Measurements from ENCODE around the gene TRIM25. TPM values are rescaled to one million over a fixed set of nuclear protein-coding genes. Genes with fewer than 3 reads are reported as not detected.

TRIM25 gene
- total RNA-seq, 1 experiment from 2014 or later = 32.5 TPM

- Mint-ChIP-seq H3K27me3 (ENCODE audit: low read depth) (no peaks in the 10 kb centered on the region), H3K4me1 (peaks cover 17 to 31% of the 10 kb centered on the region in 2 experiments), H3K27ac (peak overlapping the region in 1 of 3 experiments; percentile 79; a peak in 2 of 7 replicates), H3K4me3 (no peak overlapping the region), H3K36me3 (ENCODE audit: insufficient read depth in 1 of 3, low read depth in 3 of 3) (peaks cover 23 to 78% (median 31%) of the 10 kb centered on the region in 3 experiments; a peak in 5 of 7 replicates), H3K9me3 (no peaks in the 10 kb centered on the region)
- H3K9ac ChIP-seq (ENCODE audit: extremely low read depth, insufficient read length, low read length) = no peak overlapping the region
- no peak overlapping the region for H3K4ac ChIP-seq (ENCODE audit: low read depth, low read length)
- no peak overlapping the region for H2AFZ ChIP-seq (ENCODE audit: low read length)
- no peak for DNase-seq
- H2BK120ac ChIP-seq (ENCODE audit: low read depth, low read length, poor library complexity, severe bottlenecking) = no peak overlapping the region
- H4K8ac ChIP-seq (replicated peaks; ENCODE audit: insufficient read length, low read depth, low read length) = no peak overlapping the region
- H2BK15ac ChIP-seq (ENCODE audit: low read depth, low read length) = no peak overlapping the region
- TF ChIP-seq CTCF (conservative IDR thresholded peaks at IDR 0.05) = no peak
- H3K23me2 ChIP-seq (ENCODE audit: insufficient read length, low read depth, low read length, poor library complexity, severe bottlenecking) = no peaks in the 10 kb centered on the region
- no peak overlapping the region for H4K91ac ChIP-seq (ENCODE audit: insufficient read length, low read depth, low read length)
- H3K14ac ChIP-seq (ENCODE audit: insufficient read depth, low read length) = no peak overlapping the region
- no peak overlapping the region for H4K5ac ChIP-seq (ENCODE audit: insufficient read length, low read depth, low read length)
- H3K79me2 ChIP-seq (ENCODE audit: insufficient read depth, low read length) = no peaks in the 10 kb centered on the region
- H3T11ph ChIP-seq (ENCODE audit: low read length) = no peak overlapping the region
- H3K27me3 ChIP-seq (ENCODE audit: insufficient read depth, low read length) = no peaks in the 10 kb centered on the region; the same call in 1 of the 2 replicates
- no peak overlapping the region for H3K27ac ChIP-seq (ENCODE audit: insufficient read length, low read depth, low read length)
- H2BK20ac ChIP-seq (ENCODE audit: low read depth, low read length, poor library complexity, severe bottlenecking) = no peak overlapping the region
- H3K4me2 ChIP-seq (ENCODE audit: insufficient read depth, insufficient read length, low read length) = no peak overlapping the region
- H2BK12ac ChIP-seq (ENCODE audit: insufficient read length, low read depth, low read length) = no peak overlapping the region
- H2AK5ac ChIP-seq (ENCODE audit: insufficient read length, low read length) = no peak overlapping the region
- no peaks in the 10 kb centered on the region for H3K79me1 ChIP-seq (ENCODE audit: insufficient read depth, low read depth, low read length, poor library complexity, severe bottlenecking)
- H3K9me3 ChIP-seq (ENCODE audit: control insufficient read depth, low read depth, low read length) = no peaks in the 10 kb centered on the region
- H3K4me1 ChIP-seq (ENCODE audit: insufficient read depth, low read length) = no peaks in the 10 kb centered on the region
- no peak overlapping the region for H2BK5ac ChIP-seq (ENCODE audit: insufficient read length, low read length)
- WGBS (ENCODE audit: extremely low coverage, insufficient read length, low lambda C conversion rate) = no CpG with 5 or more reads among the region's 14 CpGs
- no peaks in the 10 kb centered on the region for H4K20me1 ChIP-seq (ENCODE audit: control insufficient read depth, insufficient read depth, insufficient read length)
- H3K18ac ChIP-seq (ENCODE audit: insufficient read length, low read depth, low read length) = no peak overlapping the region
- no peak overlapping the region for H3K56ac ChIP-seq (ENCODE audit: insufficient read length, low read depth, low read length)
- no peak overlapping the region for H3K23ac ChIP-seq (ENCODE audit: insufficient read length, low read depth, low read length)
Measured at GRCh38 chr17:56897646-56898424, 16.0 kb downstream of the TRIM25 start.

Measured in H9 (cell line).